ENCODE measurements around the gene C3orf20.
"Not testable (repeated sequence)": the region's sequence is repeated elsewhere in the genome, so short reads cannot be mapped to it uniquely, and the experiment has no call there.

Gene C3orf20

DNA sequence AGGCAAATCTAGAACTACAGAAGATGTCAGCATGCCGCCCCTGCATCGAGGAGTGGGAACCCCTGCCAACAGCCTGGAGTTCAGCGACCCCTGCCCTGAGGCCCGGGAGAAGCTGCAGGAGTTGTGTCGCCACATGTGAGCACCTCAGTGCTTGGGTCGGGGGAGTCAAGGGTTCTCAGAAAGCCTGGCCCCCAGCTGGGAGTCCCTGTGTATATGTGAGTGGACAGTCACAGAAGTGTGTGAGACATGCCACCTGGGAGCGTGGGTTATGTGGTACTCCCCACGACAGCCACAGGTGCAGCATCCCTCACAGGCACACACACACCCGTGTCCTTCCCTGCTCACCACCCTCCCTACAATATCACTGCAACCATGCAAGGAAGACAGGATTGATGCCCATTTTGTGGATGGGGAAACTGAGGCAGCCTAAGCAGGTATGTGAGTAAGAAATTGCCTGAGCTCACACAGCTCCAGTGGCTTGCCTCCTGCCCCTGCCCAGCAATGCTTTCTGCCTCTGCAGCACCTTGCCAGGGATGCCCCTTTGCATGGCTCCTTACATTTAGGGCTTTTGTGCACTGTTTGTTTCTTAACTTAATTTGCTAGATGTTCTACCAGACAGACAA lies 28.3 kb downstream of the C3orf20 start:
- DNase-seq: no peak

DNA sequence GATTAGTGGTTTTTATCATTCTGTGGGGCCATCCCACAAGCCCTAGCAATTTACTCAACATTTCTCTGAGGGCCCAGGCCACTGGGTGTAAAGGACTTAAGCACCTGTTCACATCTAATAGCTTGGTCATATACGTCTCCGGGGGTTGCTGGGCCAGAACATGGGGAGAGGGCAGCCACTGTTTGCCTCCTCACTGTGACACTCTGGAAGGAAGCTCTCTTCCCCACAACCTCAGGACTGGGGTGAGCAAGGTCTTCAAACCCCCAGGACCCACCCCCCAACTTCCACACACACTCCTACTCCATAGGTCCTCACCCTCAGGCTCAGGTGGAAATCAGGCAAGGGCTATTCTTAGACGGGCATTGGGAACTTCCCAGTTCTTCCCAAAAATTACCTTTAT lies 28.9 kb downstream of the C3orf20 start:
- no peak for DNase-seq

DNA sequence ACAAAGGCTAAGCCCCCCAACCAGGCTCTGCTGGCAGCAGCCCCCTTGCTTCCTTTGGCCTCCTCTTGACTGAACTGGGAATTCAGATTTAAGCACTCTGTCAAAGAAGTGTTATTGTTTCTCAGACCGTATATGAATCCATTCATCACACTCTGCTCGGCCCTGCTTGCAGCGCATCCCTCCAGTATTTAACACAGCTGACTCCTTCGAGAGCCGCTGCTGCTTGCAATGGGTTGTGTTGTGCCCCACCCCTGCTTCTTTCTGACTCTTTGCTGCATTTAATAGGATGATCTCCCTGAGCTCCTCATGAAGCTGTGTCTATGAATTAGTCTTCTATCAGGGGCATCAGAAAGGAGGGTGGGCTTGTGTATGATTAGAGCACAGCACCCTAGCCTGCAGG lies 31.2 kb downstream of the C3orf20 start:
- DNase-seq: no peak

DNA sequence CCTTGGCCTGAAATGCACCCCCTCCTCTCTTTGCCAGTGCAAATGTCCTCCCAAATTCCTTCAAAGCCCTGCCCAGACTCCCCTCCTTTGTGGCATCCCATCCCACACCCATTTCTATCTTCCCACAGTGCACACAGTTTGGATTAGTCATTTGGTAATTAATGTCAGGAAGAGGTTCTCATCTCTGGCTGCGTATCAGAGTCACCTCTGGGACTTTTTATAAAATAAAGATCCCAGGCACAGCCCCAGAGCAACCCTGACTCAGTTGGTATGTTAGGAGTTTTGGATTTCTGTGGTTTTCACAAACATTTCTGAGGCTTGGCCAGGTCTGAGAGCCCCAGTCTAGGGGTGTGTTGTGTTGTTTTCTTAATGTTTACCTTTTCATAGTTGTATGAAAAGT lies 41.6 kb downstream of the C3orf20 start:
- no peak for DNase-seq

DNA sequence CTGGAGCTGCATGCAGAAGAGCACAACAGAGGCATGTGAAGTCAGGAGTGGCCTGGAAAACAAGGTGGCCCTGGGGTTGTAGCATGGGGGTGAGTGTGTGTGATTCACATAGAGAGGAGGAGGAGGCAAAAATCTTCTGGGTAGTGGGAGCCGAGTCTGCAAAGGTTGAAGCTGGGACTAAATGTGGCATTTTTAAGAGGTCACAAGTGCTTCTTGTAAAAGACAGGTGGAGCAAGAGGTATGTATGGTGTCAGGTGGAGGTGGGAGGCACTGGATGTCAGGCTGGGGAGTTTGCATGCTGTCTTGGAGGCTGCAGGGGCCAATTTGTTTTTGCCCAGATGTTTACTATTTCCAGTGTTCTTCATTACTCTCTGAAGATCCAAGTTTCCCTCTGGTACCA lies 42.4 kb downstream of the C3orf20 start:
- DNase-seq: no peak

DNA sequence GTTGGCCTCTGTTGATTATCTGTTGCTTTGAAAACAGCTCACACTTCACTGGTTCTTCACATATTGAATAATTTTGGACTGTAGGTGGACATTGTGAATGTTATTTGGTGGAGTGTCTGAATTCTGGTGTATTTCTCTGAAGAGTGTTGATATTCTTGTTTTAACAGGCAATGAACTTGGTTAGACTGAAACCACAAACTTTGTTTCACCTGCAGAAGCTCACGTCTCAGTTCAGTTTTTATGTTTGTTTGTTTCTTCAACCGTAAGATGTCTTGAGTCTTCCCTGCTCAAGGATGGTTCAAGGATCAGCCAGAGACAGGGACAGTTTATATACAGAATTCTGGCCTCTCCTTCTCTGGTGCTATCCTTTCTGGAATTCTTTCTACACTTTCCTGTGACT lies 43.6 kb downstream of the C3orf20 start:
- no peak for DNase-seq

DNA sequence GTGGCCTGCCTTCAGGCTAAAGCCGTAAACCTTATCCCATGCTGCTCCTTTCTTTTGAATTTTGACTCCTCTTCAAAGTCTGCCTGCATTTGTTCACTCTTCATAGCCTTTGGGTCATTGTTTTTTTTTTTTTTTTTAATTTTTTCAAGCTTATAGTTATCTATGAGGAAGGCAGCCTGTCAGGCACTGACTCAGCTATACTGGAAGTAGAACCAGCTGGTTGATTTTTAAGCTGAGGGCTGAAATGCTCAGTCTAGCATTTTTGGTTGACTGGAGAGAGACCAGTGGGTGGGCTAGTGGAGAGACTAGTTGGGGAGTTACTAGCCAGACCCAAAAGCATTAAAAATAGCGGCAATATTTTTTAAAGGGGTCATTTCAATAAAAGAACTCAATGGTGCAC lies 44.1 kb downstream of the C3orf20 start:
- no peak for DNase-seq

DNA sequence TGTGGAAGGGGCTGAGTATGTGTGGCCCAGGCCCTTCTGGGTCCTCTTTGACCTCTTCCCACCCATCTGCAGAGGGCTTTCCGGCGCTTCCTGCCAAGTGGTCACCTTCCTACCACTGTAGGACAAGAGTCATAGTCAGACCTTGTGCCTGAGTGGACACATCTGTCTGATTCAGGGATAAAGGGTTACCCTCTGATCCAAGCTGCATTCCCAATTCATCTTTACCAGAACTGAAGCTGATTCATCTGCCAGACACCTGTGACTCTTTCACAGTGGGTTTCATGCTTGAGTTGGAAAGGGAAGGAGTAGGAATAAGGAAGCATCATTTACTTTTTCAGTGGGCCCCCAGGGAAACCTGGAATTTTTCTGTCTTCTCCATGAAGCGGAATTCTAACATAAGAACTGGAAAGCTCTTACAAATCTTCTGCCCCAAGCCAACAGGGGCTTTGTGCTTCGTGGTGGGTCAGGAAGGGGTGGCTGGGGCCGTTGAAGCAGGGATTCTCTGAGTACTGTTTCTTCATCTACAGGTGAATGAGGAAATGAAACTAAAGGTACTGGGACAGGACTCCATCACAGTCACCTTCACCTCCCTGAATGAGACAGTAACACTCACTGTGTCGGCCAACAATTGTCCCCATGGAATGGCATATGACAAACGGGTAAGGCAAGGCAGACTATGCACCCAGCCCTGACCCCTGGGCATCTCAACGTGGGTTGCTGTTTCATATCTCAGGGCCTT lies 46.4 kb downstream of the C3orf20 start:
- no peak for DNase-seq

DNA sequence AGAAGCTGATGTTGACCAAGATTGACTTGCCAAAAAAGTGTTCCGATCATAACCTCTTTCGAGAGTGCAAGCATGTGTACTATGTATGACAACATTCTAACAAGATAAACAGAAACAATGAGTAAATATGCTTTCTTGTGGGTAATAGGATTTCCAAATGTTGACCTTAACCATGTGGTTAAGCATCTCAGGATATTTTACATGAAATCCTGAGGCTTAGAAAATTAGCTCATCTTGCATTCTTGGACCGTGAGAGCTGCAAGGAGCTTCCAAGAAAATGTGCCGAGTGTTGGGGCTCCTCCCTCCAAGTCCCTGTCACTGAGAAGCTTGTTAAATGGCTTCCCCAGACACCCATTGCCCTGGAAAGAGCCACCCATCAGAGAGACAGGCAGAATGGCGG lies 50.1 kb downstream of the C3orf20 start:
- no peak for DNase-seq

DNA sequence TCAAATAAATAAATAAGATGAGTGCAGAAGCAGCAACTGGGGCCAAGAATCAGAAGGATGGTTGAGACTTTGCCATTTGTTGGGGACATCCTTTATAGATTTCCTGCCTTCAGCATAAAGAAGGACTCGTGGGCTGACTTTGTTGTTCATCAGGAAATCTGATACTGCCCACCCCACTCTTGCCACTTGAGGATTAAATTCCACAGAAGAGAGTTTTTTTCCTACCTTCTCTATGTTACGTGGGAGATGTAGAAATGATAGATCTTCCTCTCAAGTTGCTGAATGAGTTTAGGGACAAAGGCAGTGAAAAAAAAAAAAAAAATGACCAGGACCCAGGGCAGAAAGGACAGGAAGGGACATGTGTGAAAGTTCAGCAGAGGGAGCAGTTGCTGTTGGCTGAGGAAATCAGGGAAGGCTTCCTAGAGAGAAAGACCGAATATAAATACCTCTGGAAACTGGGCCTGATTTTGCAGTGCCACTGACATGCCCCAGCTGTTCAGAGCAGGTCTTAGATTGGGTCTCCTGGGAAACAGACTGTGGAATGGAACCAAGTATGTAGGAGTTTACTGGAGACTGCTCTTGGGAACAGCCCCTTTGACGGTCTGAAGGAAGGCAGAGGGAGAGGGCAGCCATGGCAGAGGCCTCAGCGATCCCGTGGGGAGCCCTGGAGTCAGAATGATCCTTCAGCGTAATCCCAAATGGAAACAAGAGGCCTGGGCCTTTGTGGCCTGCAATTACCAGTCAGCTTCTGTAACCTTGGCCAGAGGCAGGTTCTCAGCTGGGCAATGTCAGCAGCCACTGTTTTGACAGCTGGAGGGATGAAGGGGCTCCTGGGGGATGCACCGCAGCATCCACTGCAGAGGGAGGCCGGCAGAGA lies 50.9 kb downstream of the C3orf20 start:
- DNase-seq: no peak

DNA sequence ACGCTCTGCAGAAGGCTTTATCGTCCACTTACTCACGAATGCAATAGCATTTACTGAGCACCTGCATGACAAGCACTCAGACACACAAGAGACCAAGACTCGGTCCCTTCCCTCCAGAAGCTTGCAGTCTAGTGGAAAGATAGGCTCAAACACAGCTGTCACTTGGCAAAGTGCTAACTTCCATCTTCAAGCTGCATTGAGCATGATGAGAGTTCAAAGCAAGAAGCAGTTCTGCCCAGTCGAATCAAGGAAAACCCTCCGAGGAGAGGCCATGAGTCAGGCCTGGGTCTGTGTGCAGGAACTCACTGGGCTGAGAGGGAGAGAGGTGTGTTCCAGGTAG lies 51.5 kb downstream of the C3orf20 start:
- DNase-seq: no peak

DNA sequence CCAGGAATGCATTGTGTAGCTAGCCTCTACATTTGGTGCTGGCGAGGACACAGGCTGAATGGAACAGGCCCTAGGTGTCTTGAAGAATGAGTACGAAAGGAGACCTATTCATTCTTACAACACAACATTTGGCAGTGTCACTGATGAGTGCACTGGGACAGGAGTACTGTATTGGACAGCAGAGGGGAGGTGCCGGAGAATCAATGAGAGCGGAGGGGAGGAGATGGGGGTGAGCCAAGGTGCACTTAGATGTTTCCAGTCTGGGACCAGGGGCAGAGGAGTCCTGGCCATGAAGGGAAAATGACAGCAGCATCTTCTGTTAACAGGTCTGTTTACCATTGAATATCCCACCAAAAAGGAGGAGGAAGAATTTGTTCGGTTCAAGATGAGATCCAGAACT lies 53.2 kb downstream of the C3orf20 start:
- no peak for DNase-seq

DNA sequence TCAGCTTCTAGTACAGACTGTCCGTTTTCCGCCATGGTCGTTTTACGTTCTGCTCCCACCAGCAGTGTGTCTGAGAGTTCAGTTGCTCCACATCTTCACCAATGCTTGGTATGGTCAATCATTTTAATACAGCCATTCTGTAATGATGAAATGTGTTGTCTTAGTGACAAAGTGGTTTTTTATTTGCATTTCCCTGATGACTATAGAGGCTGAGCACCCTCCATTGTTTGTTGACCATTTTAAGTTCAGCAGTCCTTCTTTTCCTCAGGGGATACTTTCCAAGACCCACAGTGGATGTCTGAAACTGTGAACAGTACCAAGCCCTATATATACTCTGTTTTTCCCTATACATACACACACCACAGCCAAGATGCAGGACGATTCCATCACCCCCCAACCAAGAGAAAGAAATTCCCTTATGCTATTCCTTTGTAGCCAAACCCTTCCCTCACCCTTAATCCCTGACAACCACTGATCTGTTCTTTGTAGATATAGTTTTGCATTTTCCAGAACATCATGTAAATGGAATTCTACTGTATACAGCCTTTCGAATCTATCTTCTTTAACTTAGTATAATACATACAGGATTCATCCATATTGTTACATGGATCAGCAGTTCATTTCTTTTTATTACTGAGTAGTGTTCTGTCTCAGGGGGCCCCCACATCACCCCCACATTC lies 55.9 kb downstream of the C3orf20 start:
- DNase-seq: no peak

DNA sequence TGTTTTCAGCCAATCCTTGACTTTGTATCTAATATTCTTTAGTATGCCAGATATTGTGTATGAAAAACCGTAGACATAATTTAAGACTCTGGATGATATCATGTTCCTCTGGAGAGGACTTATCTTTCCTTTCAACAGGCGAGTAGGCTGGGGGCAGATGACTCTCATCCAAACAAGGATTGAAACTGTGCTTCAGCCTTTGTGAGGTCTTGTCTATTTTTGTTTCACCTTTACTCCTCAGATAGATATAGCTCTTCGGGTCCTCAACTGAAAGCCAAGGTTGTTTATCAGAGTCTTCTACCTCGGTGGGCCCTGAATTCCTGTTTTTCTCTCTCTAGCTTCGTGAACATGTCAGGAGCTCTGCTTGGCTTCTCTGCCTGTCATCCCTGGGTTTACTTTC lies 66.0 kb downstream of the C3orf20 start:
- DNase-seq: no peak

DNA sequence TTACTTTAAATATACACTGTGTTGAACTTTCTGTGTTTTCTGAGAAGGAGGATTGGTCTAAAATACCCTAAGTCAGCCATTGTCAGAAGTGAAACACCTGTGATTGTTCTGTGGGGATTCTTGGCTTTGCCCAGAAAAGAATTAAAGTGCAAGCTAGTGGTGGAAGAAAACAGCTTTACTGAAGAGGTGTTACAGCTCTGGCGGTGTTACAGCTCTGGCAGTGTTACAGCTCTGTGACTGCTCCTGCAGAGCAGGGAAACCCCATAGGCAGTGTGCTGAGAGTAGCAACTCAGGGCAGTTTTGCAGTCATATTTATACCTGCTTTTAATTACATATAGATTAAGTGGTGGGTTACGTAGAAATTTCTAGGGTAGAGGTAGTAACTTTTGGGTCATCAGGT lies 66.6 kb downstream of the C3orf20 start:
- no peak for DNase-seq

DNA sequence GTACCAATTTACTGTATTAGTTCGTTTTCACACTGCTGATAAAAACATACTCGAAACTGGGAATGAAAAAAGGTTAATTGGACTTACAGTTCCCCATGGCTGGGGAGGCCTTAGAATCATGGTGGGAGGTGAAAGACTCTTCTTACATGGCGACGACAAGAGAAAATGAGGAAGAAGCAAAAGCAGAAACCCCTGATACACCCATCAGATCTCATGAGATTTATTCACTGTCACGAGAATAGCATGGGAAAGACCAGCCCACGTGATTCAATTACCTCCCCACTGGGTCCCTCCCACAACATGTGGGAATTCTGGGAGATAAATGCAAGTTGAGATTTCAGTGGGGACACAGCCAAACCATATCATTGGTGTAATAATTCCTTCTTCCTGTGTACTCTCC lies 69.6 kb downstream of the C3orf20 start:
- no peak for DNase-seq

DNA sequence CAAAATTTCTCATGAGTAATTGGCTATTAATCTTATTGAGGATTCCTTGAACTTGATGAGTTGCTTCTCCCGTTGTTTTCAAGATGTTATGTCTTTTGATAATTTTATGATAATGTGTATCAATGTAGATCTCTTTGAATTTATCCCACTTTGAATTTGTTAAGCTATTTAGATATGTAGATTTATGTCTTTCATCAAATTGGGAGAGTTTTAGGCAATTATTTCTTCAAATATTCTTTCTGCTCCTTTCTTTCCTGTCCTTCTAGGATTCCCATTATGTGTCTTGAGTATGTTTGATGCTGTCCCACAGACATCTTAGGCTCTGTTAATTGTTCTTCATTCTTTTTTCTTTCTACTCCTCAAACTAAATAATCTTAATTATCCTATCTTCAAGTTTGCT lies 75.7 kb downstream of the C3orf20 start:
- DNase-seq: no peak

DNA sequence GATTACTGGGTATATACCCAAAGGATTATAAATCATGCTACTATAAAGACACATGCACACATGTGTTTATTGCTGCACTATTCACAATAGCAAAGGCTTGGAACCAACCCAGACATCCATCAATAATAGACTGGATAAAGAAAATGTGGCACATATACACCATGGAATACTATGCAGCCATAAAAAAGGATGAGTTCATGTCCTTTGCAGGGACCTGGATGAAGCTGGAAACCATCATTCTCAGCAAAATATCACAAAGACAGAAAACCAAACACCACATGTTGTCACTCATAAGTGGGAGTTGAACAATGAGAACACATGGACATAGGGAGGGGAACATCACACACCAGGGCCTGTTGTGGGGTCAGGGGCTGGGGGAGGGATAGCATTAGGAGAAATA lies 78.0 kb downstream of the C3orf20 start:
- not testable (repeated sequence) for DNase-seq

DNA sequence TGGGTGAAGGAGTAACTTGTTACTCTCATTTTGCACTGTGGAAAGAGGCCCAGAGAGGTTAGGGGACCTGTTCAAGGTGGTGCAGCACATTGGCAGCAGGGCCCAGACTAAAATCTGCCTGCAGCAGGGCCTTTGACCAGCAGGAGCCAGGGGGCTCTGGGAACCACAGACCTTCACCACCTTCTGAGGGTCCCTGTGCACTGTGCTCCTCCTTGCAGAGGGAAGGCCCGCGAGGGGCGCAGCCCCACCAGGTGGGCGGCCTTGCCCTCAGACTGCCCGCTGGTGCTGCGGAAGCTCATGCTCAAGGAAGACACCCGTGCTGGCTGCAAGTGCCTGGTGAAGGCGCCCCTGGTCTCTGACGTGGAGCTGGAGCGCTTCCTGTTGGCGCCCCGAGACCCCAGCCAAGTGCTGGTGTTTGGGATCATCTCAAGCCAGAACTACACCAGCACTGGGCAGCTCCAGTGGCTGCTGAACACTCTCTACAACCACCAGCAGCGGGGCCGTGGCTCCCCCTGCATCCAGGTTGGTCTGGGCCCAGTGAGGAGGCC lies 82.3 kb downstream of the C3orf20 start:
- no peak for DNase-seq

DNA sequence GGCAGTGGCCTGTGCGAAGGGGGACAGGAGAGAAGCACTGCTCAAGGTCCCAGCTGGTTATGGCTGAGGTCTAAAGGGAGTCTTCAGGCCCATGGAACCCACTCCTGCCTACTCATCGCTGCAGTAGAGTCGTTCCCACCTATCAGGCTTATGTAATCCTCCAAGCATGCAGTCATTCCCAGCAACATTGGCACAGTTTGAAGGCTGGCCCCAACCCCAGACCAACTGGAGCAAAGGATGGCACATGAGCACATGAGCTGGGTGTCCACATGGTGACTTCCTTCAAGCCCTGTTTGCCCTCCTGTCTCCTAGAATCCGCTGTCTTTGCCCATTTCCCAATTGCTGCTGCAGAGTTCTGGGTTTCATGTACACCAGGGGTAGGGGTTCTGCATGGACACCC lies 83.4 kb downstream of the C3orf20 start:
- no peak for DNase-seq

DNA sequence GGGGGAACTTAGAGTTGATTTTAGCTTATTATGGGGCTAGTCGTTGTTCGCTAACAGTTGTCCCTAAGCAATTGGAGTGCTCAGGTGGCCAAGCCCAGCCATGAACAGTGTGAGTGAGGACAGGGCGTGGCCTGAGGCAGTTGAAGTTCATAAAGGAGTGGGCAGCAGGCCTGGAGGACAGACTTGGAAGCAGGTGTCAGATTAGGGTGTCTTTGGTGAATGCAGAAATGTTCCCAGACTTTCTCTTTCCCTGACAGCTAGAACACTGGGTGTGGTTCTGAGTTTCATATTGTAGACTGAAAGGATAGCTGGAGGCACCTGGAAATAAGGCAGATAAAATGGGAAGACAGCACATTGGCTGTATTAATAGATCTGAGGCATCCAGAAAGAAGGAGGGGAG lies 84.0 kb downstream of the C3orf20 start:
- DNase-seq: no peak

DNA sequence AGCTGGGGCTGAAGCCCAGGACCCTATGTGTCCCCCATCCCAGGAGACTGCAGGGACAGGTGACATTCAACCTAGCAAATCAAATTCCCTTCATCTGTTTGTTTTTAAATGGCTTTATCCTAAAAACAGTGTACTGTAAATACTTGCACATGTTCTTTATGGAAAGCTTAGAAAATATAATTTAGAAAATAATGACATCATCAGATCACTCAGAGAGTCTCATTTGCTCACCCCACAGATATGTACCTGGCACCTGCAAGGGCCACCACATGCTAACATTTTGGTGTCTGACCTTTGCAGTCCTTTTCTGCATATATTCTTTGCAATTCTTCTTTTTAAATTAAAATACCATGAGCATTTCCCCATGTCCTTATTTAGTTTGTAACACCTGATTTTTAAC lies 85.2 kb downstream of the C3orf20 start:
- DNase-seq: no peak

DNA sequence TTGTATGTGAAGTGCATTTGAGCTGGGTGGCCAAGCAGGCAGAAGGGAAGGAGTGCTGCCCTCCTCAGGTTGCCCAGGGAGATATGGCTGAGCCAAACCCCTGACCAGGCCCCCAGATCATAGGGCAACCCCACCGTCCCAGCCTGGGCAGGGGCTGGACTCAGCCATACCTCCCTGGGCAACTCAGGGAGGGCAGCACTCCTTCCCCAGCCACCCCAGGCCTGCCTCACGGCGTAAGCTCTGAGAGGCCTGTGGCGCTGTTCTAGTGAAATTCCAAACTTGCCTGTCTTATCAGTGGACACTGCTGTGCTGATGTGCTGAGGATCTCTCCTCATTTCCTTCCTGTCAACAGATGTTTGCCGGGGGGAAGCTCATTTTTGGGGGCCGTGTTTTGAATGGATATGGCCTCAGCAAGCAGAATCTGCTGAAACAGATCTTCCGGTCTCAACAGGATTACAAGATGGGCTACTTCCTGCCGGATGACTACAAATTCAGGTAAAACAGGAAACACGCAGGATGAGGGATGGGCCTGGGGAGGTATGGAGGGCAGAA lies 86.3 kb downstream of the C3orf20 start:
- no peak for DNase-seq
